Activated naive CD8-positive, alpha-beta T cell treated with anti-CD3 and anti-CD28 coated beads for 36 hours (primary cell): ENCODE measurements around the gene CERS6. TPM values are rescaled to one million over a fixed set of nuclear protein-coding genes. Genes with fewer than 3 reads are reported as not detected.

Experiments
- DNase-seq: peaks from one replicate; pipeline ENCODE4 v3.0.0; 2021
- H3K27ac Mint-ChIP-seq: one replicate; pipeline ENCODE4 v1.8.0; 2022; ENCODE audit warnings: mild to moderate bottlenecking, moderate library complexity, mixed read lengths
- H3K27me3 Mint-ChIP-seq: one replicate; pipeline ENCODE4 v1.8.0; 2022; ENCODE audit warnings: mild to moderate bottlenecking, mixed read lengths
- H3K36me3 Mint-ChIP-seq: one replicate; pipeline ENCODE4 v1.8.0; 2021; ENCODE audit warnings: mild to moderate bottlenecking, mixed read lengths
- H3K4me1 Mint-ChIP-seq: one replicate; pipeline ENCODE4 v1.8.0; 2021; ENCODE audit warnings: mixed read lengths
- H3K4me3 Mint-ChIP-seq: one replicate; pipeline ENCODE4 v1.8.0; 2022; ENCODE audit warnings: mild to moderate bottlenecking, moderate library complexity, mixed read lengths
- H3K9me3 Mint-ChIP-seq: one replicate; pipeline ENCODE4 v1.8.0; 2022; ENCODE audit warnings: mixed read lengths
- total RNA-seq, 2 experiments: library from RNA; stranded (reverse); gene quantifications; one replicate each; pipeline ENCODE4 v1.2.3, GENCODE V29; 2021

CERS6 gene
- total RNA-seq, 2 experiments from 2014 or later: 20.6 to 21.3 TPM

DNA sequence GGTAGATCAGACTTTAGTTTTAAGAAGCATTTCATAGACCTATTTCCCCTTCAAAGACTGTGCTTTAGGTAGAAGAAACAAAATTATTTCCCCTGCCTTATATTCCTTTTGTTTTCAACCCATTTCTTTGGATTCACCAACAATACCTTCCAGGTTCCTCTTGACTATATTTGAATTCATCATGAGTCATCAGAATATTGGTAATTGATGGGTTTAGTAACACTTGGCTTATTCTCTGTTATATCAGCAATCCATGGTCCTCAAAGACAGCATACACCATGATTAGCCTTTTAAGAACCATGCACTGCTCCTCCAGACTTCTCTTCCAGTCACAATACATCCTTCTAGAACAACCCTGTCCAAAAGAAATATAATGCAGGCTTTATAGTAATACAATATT is 263.4 kb downstream of the CERS6 start:
- Mint-ChIP-seq H3K36me3 (peaks cover 38% of the 10 kb centered on the region), H3K27me3 (no peaks in the 10 kb centered on the region), H3K4me1 (peaks cover 15% of the 10 kb centered on the region), H3K27ac (no peak overlapping the region), H3K9me3 (no peaks in the 10 kb centered on the region), H3K4me3 (no peak overlapping the region)
- DNase-seq: no peak

DNA sequence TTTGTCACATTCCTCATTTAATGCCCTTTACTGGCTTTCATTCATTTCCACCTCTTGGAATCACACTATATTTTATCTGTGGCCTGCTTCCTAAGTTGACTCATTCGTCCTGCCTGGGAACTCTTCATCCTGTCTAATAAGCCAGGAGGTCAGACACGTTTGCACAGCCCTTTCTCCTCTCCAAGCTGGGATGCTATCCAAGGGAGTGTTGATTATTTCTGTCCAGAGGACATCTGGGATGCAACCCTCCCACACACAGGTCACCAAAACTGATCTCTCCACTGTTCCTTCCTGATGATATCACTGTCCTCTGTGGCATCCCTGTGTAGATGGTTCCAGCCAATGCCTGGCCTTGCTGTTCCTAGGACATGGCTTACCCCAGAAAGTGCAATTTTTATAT is 266.5 kb downstream of the CERS6 start:
- Mint-ChIP-seq H3K4me1 (peaks cover 8% of the 10 kb centered on the region), H3K27me3 (no peaks in the 10 kb centered on the region), H3K9me3 (no peaks in the 10 kb centered on the region), H3K36me3 (peaks cover 31% of the 10 kb centered on the region), H3K4me3 (no peak overlapping the region), H3K27ac (no peak overlapping the region)
- no peak for DNase-seq

DNA sequence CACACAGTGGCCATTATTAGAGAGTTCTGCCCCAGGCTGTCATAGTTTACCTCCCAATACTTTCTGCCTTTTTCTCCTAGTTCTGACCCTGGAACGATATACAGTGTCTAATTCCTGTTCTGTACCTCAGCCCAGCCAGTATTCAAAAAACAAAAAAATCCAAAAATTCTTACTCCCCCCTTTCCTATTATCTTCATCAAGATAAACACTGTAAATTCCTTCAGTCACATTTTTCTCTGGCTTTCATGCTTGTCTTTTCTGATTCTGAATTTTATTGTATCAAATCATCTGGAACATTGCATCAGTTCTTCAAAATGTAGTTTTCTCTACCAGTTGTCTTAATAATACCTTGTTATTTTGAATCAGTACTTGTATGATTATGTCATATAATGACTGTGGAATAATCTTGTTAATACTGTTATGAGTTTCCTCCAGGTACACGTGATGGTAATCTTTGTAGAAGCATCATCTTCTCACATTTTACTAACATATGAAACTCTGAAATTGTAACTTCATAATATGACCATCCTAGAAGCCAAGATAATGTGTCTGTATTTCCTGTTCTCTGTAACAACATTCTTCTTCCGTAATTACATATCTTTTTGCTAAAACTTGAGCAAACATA is 267.3 kb downstream of the CERS6 start:
- Mint-ChIP-seq H3K27ac (no peak overlapping the region), H3K36me3 (peaks cover 25% of the 10 kb centered on the region), H3K4me3 (no peak overlapping the region), H3K27me3 (no peaks in the 10 kb centered on the region), H3K4me1 (peaks cover 5% of the 10 kb centered on the region), H3K9me3 (no peaks in the 10 kb centered on the region)
- no peak for DNase-seq

- no peak overlapping the region for H3K4me3 Mint-ChIP-seq
- peaks cover 5% of the 10 kb centered on the region for H3K4me1 Mint-ChIP-seq
- peaks cover 14% of the 10 kb centered on the region for H3K36me3 Mint-ChIP-seq
- H3K27ac Mint-ChIP-seq: no peak overlapping the region
- no peak for DNase-seq
- H3K27me3 Mint-ChIP-seq: no peaks in the 10 kb centered on the region
- H3K9me3 Mint-ChIP-seq: no peaks in the 10 kb centered on the region
Measured at GRCh38 chr2:168726375-168726774, 270.3 kb downstream of the CERS6 start.

DNA sequence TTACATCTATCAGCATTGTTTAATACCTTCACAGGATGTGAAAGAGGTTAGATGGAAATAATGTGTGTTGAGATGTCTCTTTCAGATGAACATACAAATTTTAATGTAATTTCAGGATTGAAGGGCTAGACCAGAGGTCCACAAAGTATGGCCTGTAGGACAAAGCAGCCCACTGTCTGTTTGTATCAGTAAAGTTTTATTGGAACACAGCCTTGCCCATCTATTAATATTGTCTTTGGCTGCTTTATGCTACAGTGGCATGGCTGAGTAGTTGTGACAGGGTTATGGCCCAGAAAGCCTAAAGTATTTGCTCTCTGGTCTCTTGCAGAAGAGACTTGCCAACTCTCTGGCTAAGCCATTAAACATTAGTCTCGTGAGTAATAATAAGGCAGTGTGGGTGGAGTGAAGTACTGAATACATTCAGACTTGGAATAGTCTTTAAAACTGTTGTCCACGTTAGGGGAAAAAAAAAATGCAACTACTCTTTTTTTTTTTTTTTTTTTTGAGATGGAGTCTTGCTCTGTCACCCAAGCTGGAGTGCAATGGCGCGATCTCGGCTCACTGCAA is 271.9 kb downstream of the CERS6 start:
- no peak for DNase-seq
- peaks cover 7% of the 10 kb centered on the region for H3K4me1 Mint-ChIP-seq
- no peak overlapping the region for H3K27ac Mint-ChIP-seq
- no peaks in the 10 kb centered on the region for H3K27me3 Mint-ChIP-seq
- no peak overlapping the region for H3K4me3 Mint-ChIP-seq
- no peaks in the 10 kb centered on the region for H3K9me3 Mint-ChIP-seq
- peaks cover 17% of the 10 kb centered on the region for H3K36me3 Mint-ChIP-seq

DNA sequence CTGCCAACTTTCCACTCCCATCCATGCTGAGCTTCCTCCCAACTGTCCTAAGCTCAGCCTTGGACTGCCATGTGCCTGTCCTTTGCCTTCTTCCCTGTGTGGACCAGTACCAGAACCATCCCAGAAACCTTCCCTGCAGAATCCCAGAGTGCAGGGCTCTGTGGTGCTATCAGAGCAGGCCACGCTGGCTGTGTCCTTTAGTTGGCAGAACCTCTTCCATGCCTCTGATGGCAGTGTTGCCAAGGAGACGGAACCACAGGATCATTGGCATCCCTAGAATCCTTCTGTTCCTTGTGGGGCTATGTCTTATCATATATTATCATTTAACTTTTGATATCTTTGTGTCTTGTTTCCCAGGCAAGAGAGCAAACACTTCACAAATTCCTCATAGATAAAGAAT is 273.4 kb downstream of the CERS6 start:
- Mint-ChIP-seq H3K27me3 (no peaks in the 10 kb centered on the region), H3K27ac (no peak overlapping the region), H3K36me3 (peaks cover 24% of the 10 kb centered on the region), H3K4me1 (peaks cover 9% of the 10 kb centered on the region), H3K9me3 (no peaks in the 10 kb centered on the region), H3K4me3 (no peak overlapping the region)
- DNase-seq: no peak

DNA sequence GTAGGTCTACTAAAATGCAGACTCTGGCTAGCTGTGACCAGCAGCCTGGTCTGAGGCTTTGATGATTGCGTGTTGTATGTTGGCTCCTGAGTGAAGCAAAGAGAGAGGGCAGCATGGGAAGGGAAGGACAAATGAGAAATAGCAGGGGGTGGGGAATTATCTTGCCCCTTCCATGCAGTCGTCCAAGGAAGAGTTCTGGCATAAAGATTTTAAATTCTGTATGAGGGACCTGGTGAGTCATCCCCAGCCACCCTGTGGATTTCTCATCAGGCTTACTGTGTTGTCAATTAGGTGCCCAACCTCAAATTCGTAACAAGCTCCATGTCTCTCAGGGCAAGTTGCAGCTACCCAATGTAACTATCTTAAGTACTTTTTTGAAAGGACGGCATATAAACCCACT is 274.3 kb downstream of the CERS6 start:
- Mint-ChIP-seq H3K36me3 (peaks cover 24% of the 10 kb centered on the region), H3K27me3 (no peaks in the 10 kb centered on the region), H3K4me1 (peaks cover 9% of the 10 kb centered on the region), H3K27ac (no peak overlapping the region), H3K4me3 (no peak overlapping the region), H3K9me3 (no peaks in the 10 kb centered on the region)
- DNase-seq: no peak

- no peak for DNase-seq
- no peak overlapping the region for H3K4me3 Mint-ChIP-seq
- peaks cover 9% of the 10 kb centered on the region for H3K4me1 Mint-ChIP-seq
- H3K36me3 Mint-ChIP-seq: peaks cover 22% of the 10 kb centered on the region
- no peaks in the 10 kb centered on the region for H3K27me3 Mint-ChIP-seq
- no peaks in the 10 kb centered on the region for H3K9me3 Mint-ChIP-seq
- no peak overlapping the region for H3K27ac Mint-ChIP-seq
Measured at GRCh38 chr2:168731002-168731401, 274.9 kb downstream of the CERS6 start.

GRCh38 chr2:168731616-168732015 is 275.5 kb downstream of the CERS6 start:
- Mint-ChIP-seq H3K9me3 (no peaks in the 10 kb centered on the region), H3K4me1 (peaks cover 9% of the 10 kb centered on the region), H3K27me3 (no peaks in the 10 kb centered on the region), H3K36me3 (peaks cover 22% of the 10 kb centered on the region), H3K27ac (no peak overlapping the region), H3K4me3 (no peak overlapping the region)
- DNase-seq: no peak

GRCh38 chr2:168732100-168732499 is 276.0 kb downstream of the CERS6 start:
- H3K9me3 Mint-ChIP-seq: no peaks in the 10 kb centered on the region
- H3K4me1 Mint-ChIP-seq: peaks cover 7% of the 10 kb centered on the region
- DNase-seq: no peak
- peaks cover 20% of the 10 kb centered on the region for H3K36me3 Mint-ChIP-seq
- no peak overlapping the region for H3K27ac Mint-ChIP-seq
- no peaks in the 10 kb centered on the region for H3K27me3 Mint-ChIP-seq
- H3K4me3 Mint-ChIP-seq: no peak overlapping the region

GRCh38 chr2:168732506-168732905 is 276.4 kb downstream of the CERS6 start:
- Mint-ChIP-seq H3K27ac (no peak overlapping the region), H3K9me3 (no peaks in the 10 kb centered on the region), H3K4me1 (peaks cover 7% of the 10 kb centered on the region), H3K4me3 (no peak overlapping the region), H3K27me3 (no peaks in the 10 kb centered on the region), H3K36me3 (peaks cover 20% of the 10 kb centered on the region)
- DNase-seq: no peak

DNA sequence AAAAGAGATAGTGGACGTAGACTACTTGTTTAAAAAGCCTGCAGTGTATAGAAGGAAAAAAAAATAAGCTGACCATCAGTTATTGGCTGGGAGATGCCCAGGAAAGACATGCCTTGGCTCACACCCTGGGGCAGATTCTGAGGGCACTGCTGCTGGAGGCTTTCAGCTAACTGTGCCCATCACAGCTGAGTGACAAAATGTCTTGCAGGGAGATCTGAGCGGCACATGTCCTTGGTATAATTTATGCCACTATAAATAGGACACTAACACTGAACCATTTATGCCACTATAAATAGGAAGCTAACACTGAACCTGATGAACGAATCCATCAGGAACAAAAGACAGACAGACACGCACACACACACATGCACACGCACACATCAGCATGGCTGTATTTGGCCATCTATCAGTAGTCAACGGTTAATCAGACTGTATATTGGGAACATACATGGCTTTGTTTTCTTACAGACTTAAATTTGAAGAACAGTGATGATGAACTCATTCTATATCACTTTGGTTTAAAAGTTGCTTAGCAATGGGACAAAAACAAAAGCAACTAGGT is 278.2 kb downstream of the CERS6 start:
- H3K4me3 Mint-ChIP-seq: no peak overlapping the region
- peaks cover 4% of the 10 kb centered on the region for H3K4me1 Mint-ChIP-seq
- no peak overlapping the region for H3K27ac Mint-ChIP-seq
- H3K9me3 Mint-ChIP-seq: no peaks in the 10 kb centered on the region
- no peak for DNase-seq
- H3K27me3 Mint-ChIP-seq: no peaks in the 10 kb centered on the region
- peaks cover 19% of the 10 kb centered on the region for H3K36me3 Mint-ChIP-seq

DNA sequence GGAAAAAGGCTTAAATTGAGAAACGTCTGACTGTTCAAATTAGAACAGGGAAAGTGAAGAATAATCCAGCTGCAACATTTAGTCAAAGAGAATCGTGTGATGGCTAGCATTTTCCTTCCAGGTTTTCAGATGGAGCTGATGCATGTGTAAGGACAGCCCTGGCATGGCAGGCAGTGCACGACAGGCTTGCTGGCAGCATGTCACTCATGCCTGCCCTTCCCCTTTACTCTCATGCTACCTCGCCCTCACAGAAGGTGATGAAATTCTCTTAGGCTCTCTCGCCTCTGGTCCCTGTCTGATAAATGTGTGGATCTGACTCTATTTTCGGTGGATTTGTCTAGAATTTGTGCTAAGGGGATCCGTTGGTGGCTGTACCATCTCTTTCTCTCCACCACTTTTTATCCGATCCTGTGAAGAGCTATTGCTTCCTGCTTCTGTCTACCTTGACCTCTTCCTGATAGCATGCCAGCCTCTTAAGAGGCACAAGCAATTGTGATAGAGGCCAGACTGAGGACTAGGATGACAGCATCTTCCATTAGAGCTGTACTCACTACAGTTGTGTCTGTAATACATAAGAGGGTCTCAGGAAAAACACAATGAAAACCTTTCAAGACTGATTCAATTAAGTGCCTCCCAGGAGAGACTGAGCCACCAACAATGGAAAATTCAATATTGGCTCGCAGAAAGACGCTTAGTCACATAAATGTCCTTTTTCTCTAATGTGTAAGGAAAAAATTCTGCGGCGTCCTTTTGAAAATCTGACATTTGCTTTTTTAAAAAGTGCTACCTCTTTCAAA is 280.8 kb downstream of the CERS6 start:
- Mint-ChIP-seq H3K4me1 (peaks cover 2% of the 10 kb centered on the region), H3K27ac (no peak overlapping the region), H3K9me3 (no peaks in the 10 kb centered on the region), H3K36me3 (peaks cover 22% of the 10 kb centered on the region), H3K4me3 (no peak overlapping the region), H3K27me3 (no peaks in the 10 kb centered on the region)
- no peak for DNase-seq

DNA sequence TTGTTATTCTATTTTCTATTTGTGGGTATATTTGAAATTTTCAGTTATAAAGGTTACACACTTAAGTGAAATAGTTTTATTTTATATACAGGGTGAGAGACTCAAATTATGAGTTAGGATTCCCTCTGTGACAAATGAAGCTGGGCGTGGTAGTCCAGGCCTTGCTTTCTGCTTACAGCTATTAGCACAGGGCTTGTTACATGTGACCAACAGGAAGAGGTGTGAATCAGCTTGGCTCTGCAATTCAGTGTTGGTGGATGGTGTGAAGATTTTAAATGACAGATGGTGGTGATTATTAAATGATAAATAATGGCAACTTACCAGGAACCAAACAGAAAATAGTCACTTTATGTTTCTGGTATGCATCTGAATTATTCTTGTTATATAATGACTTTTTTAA is 282.0 kb downstream of the CERS6 start:
- Mint-ChIP-seq H3K27me3 (no peaks in the 10 kb centered on the region), H3K4me3 (no peak overlapping the region), H3K4me1 (peaks cover 2% of the 10 kb centered on the region), H3K27ac (no peak overlapping the region), H3K9me3 (no peaks in the 10 kb centered on the region), H3K36me3 (peaks cover 19% of the 10 kb centered on the region)
- no peak for DNase-seq

- Mint-ChIP-seq H3K36me3 (peaks cover 13% of the 10 kb centered on the region), H3K27me3 (no peaks in the 10 kb centered on the region), H3K4me1 (no peaks in the 10 kb centered on the region), H3K4me3 (no peak overlapping the region), H3K9me3 (no peaks in the 10 kb centered on the region), H3K27ac (no peak overlapping the region)
- DNase-seq: no peak
Measured at GRCh38 chr2:168740360-168740759, 284.3 kb downstream of the CERS6 start.
